ENCODE data around the gene MARK3. TPM values are rescaled to one million over a fixed set of nuclear protein-coding genes. Genes with fewer than 3 reads are reported as not detected.
A peak's percentile ranks its signal among the peaks of the same experiment; 100 is the strongest.

MARK3 gene
- total and polyA plus RNA-seq, 10 of the 15 experiments (the other 5 are each of a cell fraction or from before 2014, with no cell fraction given) = 10.7 to 75.1 (median 41.4) TPM

DNA sequence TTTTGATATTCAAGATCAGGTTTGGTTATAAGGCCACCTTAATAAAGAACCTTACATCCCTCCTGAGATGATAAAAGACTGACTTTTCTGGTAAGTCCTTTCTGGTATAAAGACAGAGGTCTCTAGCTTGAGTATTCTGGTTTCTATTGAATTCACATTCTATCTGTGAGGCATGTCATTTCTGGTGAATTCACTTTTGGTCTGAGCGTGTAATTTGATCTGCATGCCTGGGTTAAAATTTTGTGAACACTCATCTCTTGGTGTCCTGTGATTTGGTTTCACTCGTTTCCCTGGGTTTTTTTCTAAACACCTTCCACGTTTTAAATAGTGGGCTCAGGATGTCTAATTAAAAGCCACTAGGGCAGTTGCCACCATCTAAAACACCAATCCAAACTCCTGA is 38.9 kb upstream of the MARK3 start:
- FAIRE-seq (no peak), ATAC-seq (peak; percentile 8; the same call in 2 of the 3 replicates)

More for the DNA sequence above, 38.9 kb upstream of the MARK3 start:
- in situ Hi-C loops (cut with MboI) (no loop called here), intact Hi-C loops (cut with micrococcal nuclease; ENCODE audit: unreplicated experiment) (no loop called here)
- no peak for DNase-seq (ENCODE audit: low read depth, low spot score)
- Histone ChIP-seq H3K9ac (ENCODE audit: control insufficient read depth, insufficient read depth, low read length) (no peak overlapping the region), H3K27me3 (replicated peaks in 1 of 2; ENCODE audit: control insufficient read depth in 2 of 2, insufficient read depth in 2 of 2, low read length in 1 of 2) (no peaks in the 10 kb centered on the region), H3K4me2 (ENCODE audit: control insufficient read depth, insufficient read depth) (no peak overlapping the region), H2AFZ (ENCODE audit: control insufficient read depth, low read depth, low read length) (no peak overlapping the region), H3K9me3 (replicated peaks; ENCODE audit: control insufficient read depth, insufficient read depth, low read length) (no peaks in the 10 kb centered on the region), H3K36me3 (ENCODE audit: control insufficient read depth in 2 of 2, insufficient read depth in 2 of 2, low read length in 1 of 2) (peaks cover 5 to 30% of the 10 kb centered on the region in 2 experiments), H3K4me3 (no peak overlapping the region), H3K4me1 (ENCODE audit: control insufficient read depth, insufficient read depth, low read length) (no peaks in the 10 kb centered on the region), H4K20me1 (ENCODE audit: control insufficient read depth, insufficient read depth) (no peaks in the 10 kb centered on the region), H3K27ac (ENCODE audit: control insufficient read depth, insufficient read depth) (no peak overlapping the region), H3K79me2 (ENCODE audit: control insufficient read depth, insufficient read depth, low read length) (no peaks in the 10 kb centered on the region)
- RAD21 ChIA-PET (ENCODE audit: unreplicated experiment) = no interaction called here
- BruUV-seq (replicated peaks) = no TSS peak
- POLR2A ChIA-PET = interaction anchor here (1.4 kb wide), 1 partner anchor 40 kb away, joined by 3 read pairs; no protein-coding TSS in a partner anchor
- WGBS (ENCODE audit: insufficient coverage, insufficient replicate concordance, low lambda C conversion rate, missing lambda C conversion rate) = 0% methylated on average over 3 of the region's 3 CpGs
- CTCF ChIA-PET = interaction anchor here (0.8 kb wide), 1 partner anchor 9 kb away, joined by 3 read pairs; no protein-coding TSS in a partner anchor
- TF ChIP-seq KDM1A (IDR thresholded peaks at IDR 0.05; ENCODE audit: borderline replicate concordance) = no peak
- TF ChIP-seq SIN3A (IDR thresholded peaks at IDR 0.05; ENCODE audit: low read depth, low read length) = no peak
- no peak for TF ChIP-seq ZNF384 (IDR thresholded peaks at IDR 0.05; ENCODE audit: borderline replicate concordance, low read depth, low read length)
- no peak for TF ChIP-seq ZNF274 (IDR thresholded peaks at IDR 0.05; ENCODE audit: insufficient read depth, insufficient read length)
- no peak for TF ChIP-seq FOXK2 (IDR thresholded peaks at IDR 0.05)
- no peak for TF ChIP-seq RELA (IDR thresholded peaks at IDR 0.05; ENCODE audit: borderline replicate concordance, partially characterized antibody)
- no peak for TF ChIP-seq KLF5 (IDR thresholded peaks at IDR 0.05; ENCODE audit: partially characterized antibody)
- TF ChIP-seq BRCA1 (IDR thresholded peaks at IDR 0.05; ENCODE audit: low read depth, low read length) = no peak
- no peak for TF ChIP-seq POU2F2 (IDR thresholded peaks at IDR 0.05; ENCODE audit: borderline replicate concordance, low read depth, low read length)
- TF ChIP-seq ETV6 (conservative IDR thresholded peaks at IDR 0.05 in 1 of 2, IDR thresholded peaks at IDR 0.05 in 1 of 2; ENCODE audit: borderline replicate concordance in 1 of 2, low read depth in 1 of 2) = no peak
- no peak for TF ChIP-seq HCFC1 (IDR thresholded peaks at IDR 0.05; ENCODE audit: low read length)
- no peak for TF ChIP-seq WRNIP1 (IDR thresholded peaks at IDR 0.05; ENCODE audit: borderline replicate concordance, low read depth, low read length)
- no peak for TF ChIP-seq MLLT1 (IDR thresholded peaks at IDR 0.05)
- SMC1A ChIA-PET (ENCODE audit: uncharacterized antibody, unreplicated experiment) = interaction anchor here (0.7 to 1.5 kb wide), 2 partner anchors 10 to 92 kb away, joined by 3 to 5 read pairs; no protein-coding TSS in a partner anchor

Measured in GM12878 (cell line).